ENCODE results near the gene TRIM9. TPM values are rescaled to one million over a fixed set of nuclear protein-coding genes. Genes with fewer than 3 reads are reported as not detected.

The TRIM9 gene
- total RNA-seq, result 61.4 TPM

DNA sequence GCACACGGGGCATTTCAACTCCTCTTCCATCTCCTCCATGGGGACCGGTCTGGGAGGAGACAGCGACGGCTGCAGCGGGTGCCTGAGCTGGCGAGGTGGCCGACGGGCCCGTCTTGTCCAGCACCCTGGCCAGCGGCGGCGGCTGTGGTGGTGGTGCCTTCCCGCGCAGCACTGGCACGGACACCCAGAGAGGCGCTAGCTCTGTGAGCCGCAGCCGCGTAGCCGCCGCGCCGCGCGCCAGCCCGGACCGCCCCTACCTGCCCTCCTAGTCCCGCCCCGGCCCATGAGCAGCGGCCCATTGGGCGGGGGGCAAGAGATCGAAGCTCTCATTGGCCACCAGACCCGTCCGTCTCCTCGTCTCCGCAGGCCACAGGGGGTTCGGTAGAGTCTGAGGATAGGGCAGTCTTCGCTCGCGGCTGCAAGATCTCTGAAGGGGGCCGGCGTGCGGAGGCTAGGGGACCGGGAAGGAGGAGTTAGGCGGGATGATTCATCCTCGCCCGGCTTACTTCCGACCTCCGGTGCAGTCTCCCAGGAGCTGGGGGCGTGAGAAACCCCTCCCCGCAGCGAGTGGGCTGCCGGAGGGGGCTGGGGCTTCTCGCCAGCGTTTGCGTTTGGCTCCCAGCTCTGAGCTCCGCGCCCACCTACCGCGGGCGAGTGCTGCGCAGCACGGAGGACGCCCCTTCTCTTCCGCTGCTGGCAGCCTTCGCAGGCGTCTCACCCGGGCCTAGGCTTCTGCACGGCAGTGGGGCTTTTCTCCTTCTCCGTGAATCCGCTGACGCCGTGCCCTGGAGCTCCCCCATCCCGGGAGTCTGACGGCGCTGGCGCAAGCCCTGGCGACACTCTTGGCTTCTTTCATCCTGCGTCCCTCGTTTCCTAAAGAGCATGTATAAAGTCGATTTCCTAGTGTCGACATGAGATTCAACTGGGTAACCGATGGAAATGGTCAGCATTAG lies at the start of gene TRIM9:
TRIM9 (minus strand) TSS at position 205 of the 953 bp plus-strand sequence; CDS start at position 39, 166 bp downstream.

DNA sequence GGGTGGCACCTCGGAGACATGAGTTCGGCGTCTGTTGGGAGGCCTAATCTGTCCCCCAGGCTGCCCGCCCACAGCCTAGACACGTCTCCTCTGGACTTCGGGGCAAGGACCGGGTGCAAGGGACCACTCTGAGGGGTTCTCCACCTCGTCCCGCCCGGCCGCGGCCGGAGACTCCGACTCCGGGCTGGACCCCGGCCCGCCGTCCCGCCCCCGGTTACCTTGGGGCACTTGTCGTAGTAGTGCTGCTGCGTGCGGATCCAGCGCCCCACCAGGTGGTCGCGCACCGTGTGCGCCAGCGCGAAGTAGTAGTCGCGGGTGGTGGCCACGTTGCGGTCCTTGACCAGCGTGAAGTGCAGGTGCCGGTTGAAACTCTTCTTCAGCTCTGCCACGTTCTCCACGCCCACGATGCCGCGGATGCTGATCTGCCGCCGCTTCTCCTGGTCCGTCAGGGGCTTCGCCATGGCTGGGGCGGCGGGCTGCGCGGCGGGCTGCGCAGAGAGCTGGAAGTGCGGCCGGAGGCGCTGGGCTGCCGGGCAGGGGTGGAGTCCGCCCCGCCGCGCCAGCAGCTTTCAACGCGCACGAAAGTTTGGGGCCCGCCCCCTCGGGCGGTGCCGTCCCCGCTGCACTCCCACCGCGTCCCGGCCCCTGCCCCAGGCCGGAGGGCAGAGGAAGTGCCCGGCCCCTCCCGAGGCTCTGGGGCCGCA lies 150.8 kb downstream of the TRIM9 start, which contains the start of gene PYGL:
PYGL (minus strand) TSS at position 541 of the 704 bp plus-strand sequence; CDS start at position 461, 80 bp downstream.

Other genes with a start within 250 kb of the TRIM9 start
- gene ABHD12B, start 223.1 kb downstream of the TRIM9 start, total RNA-seq, result 2.1 TPM
- gene PYGL, start 150.6 kb downstream of the TRIM9 start, total RNA-seq, result 14.3 TPM
- 35.5 TPM for gene TMX1, start 145.1 kb upstream of the TRIM9 start, total RNA-seq